ENCODE data around the gene PGAP1. TPM values are rescaled to one million over a fixed set of nuclear protein-coding genes. Genes with fewer than 3 reads are reported as not detected.

PGAP1 gene
- total RNA-seq, 1 experiment from 2014 or later, result 21.0 TPM

DNA sequence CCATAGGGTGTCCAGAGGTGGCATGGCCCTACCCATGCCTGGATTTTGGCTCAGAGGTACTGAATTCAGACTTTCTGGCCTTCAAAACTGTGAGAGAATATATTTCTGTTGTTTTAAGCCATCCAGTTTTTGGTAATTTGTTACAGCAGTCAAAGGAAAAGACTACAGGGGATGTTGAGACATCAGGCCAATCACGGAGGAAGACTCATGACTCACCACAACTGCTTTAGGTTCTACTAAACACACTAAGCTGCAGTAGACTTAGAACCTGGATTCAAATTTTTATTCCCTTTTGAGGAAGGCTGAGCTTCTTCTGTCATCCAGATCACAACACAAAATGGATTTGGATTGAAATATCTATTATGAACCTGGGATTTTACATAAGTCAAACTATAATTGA is 105.3 kb downstream of the PGAP1 start:
- no peaks in the 10 kb centered on the region for H3K9me3 ChIP-seq (ENCODE audit: control insufficient read depth, low read depth, low read length)
- no peak overlapping the region for H2AFZ ChIP-seq (ENCODE audit: low read length)
- H3K9ac ChIP-seq (ENCODE audit: extremely low read depth, insufficient read length, low read length), result no peak overlapping the region
- Mint-ChIP-seq H3K36me3 (ENCODE audit: insufficient read depth in 1 of 3, low read depth in 3 of 3) (peaks cover 4 to 7% (median 6%) of the 10 kb centered on the region in 3 experiments; a peak in 5 of 7 replicates), H3K4me1 (no peaks in the 10 kb centered on the region), H3K9me3 (peaks cover 24 to 27% of the 10 kb centered on the region in 2 experiments), H3K4me3 (no peak overlapping the region), H3K27me3 (ENCODE audit: low read depth) (peaks cover 2% of the 10 kb centered on the region; the same call in 1 of the 2 replicates), H3K27ac (no peak overlapping the region)
- H4K20me1 ChIP-seq (ENCODE audit: control insufficient read depth, insufficient read depth, insufficient read length), result no peaks in the 10 kb centered on the region
- H3K4ac ChIP-seq (ENCODE audit: low read depth, low read length), result no peak overlapping the region
- H3K18ac ChIP-seq (ENCODE audit: insufficient read length, low read depth, low read length), result no peak overlapping the region
- no peak overlapping the region for H2BK12ac ChIP-seq (ENCODE audit: insufficient read length, low read depth, low read length)
- H3K4me2 ChIP-seq (ENCODE audit: insufficient read depth, insufficient read length, low read length), result no peak overlapping the region
- no peak overlapping the region for H3T11ph ChIP-seq (ENCODE audit: low read length)
- no peaks in the 10 kb centered on the region for H3K79me2 ChIP-seq (ENCODE audit: insufficient read depth, low read length)
- H2BK5ac ChIP-seq (ENCODE audit: insufficient read length, low read length), result no peak overlapping the region
- H2BK15ac ChIP-seq (ENCODE audit: low read depth, low read length), result no peak overlapping the region
- H3K23ac ChIP-seq (ENCODE audit: insufficient read length, low read depth, low read length), result no peak overlapping the region
- H4K91ac ChIP-seq (ENCODE audit: insufficient read length, low read depth, low read length), result no peak overlapping the region
- no peak overlapping the region for H2AK5ac ChIP-seq (ENCODE audit: insufficient read length, low read length)
- H3K27ac ChIP-seq (ENCODE audit: insufficient read length, low read depth, low read length), result no peak overlapping the region
- no peak overlapping the region for H3K56ac ChIP-seq (ENCODE audit: insufficient read length, low read depth, low read length)
- TF ChIP-seq, protein P1, sequence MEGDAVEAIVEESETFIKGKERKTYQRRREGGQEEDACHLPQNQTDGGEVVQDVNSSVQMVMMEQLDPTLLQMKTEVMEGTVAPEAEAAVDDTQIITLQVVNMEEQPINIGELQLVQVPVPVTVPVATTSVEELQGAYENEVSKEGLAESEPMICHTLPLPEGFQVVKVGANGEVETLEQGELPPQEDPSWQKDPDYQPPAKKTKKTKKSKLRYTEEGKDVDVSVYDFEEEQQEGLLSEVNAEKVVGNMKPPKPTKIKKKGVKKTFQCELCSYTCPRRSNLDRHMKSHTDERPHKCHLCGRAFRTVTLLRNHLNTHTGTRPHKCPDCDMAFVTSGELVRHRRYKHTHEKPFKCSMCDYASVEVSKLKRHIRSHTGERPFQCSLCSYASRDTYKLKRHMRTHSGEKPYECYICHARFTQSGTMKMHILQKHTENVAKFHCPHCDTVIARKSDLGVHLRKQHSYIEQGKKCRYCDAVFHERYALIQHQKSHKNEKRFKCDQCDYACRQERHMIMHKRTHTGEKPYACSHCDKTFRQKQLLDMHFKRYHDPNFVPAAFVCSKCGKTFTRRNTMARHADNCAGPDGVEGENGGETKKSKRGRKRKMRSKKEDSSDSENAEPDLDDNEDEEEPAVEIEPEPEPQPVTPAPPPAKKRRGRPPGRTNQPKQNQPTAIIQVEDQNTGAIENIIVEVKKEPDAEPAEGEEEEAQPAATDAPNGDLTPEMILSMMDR (conservative IDR thresholded peaks at IDR 0.05), result no peak
- no peak for DNase-seq
- H4K5ac ChIP-seq (ENCODE audit: insufficient read length, low read depth, low read length), result no peak overlapping the region
- H2BK20ac ChIP-seq (ENCODE audit: low read depth, low read length, poor library complexity, severe bottlenecking), result no peak overlapping the region
- H3K14ac ChIP-seq (ENCODE audit: insufficient read depth, low read length), result no peak overlapping the region
- no CpG with 5 or more reads among the region's 1 CpG for WGBS (ENCODE audit: extremely low coverage, insufficient read length, low lambda C conversion rate)
- H3K79me1 ChIP-seq (ENCODE audit: insufficient read depth, low read depth, low read length, poor library complexity, severe bottlenecking), result no peaks in the 10 kb centered on the region
- H4K8ac ChIP-seq (replicated peaks; ENCODE audit: insufficient read length, low read depth, low read length), result no peak overlapping the region
- no peaks in the 10 kb centered on the region for H3K4me1 ChIP-seq (ENCODE audit: insufficient read depth, low read length)
- no peak overlapping the region for H2BK120ac ChIP-seq (ENCODE audit: low read depth, low read length, poor library complexity, severe bottlenecking)
- H3K27me3 ChIP-seq (ENCODE audit: insufficient read depth, low read length), result no peaks in the 10 kb centered on the region
- no peaks in the 10 kb centered on the region for H3K23me2 ChIP-seq (ENCODE audit: insufficient read length, low read depth, low read length, poor library complexity, severe bottlenecking)
